Adrenal gland (tissue), 5 donors: ENCODE results near the gene FYTTD1.

ENCODE experiments used
- CTCF ChIP-seq, 6 experiments: fragments of 450-650 bp in 4 of 6; fragments of 200-600 bp in 2 of 6; sonication (generic) in 1 of 6; IDR thresholded peaks; 1 replicate in 5 of 6; 2 replicates in 1 of 6; pipeline versions ENCODE4 v1.5.1 to v1.8.0; 2016 to 2021; ENCODE audit warnings: antibody characterized with exemption in 6 of 6, mild to moderate bottlenecking in 2 of 6, moderate library complexity in 1 of 6
- POLR2A ChIP-seq, 2 donors: fragments of 450-650 bp; IDR thresholded peaks; one replicate each; pipeline ENCODE4 v1.6.1; 2017; ENCODE audit warnings: antibody characterized with exemption in 2 of 2, mild to moderate bottlenecking in 2 of 2, moderate library complexity in 1 of 2
- donor health status: DM: no; HTN: no; CAD: no.

- no peak for TF ChIP-seq POLR2A (IDR thresholded peaks at IDR 0.05)
- no peak for TF ChIP-seq CTCF (IDR thresholded peaks at IDR 0.05)
Measured at GRCh38 chr3:197737749-197738462, 11.8 kb upstream of the FYTTD1 start.
